K562 (cell line): Measurements from ENCODE around the gene GPATCH3. TPM values are rescaled to one million over a fixed set of nuclear protein-coding genes. Genes with fewer than 3 reads are reported as not detected.

ENCODE experiments used
- ATAC-seq: fragments of 200-7000 bp; cut with Tn5 transposase; 3 replicates; pipeline ENCODE4 v1.9.1; 2020; ENCODE audit warnings: moderate library complexity
- BruUV-seq: library from RNA; stranded (reverse); fragments of 400-500 nt; replicated peaks from 2 replicates; lab custom pipeline; 2021; lab: Mats Ljungman, UMichigan
- CTCF ChIA-PET: fragments of 300-600 bp; formaldehyde crosslinking; extraction: SDS; loops from one replicate; lab custom pipeline; 2021; ENCODE audit warnings: low intra/inter-chr PET ratio; lab: Yijun Ruan, JAX
- POLR2A ChIA-PET: fragments of 300-600, 350-650 bp; sonication (Branson Sonifier 250); formaldehyde crosslinking; extraction: SDS; loops from one replicate; lab custom pipeline; 2021; ENCODE audit warnings: antibody characterized with exemption, inconsistent platforms; lab: Yijun Ruan, JAX
- DNase-seq, 4 experiments: peaks; one replicate each; pipeline versions ENCODE4 v3.0.0 to v3.0.0-alpha.2; 2011 to 2018; ENCODE audit warnings: low spot score in 3 of 4, mixed read lengths in 3 of 4; ENCODE audit errors: extremely low read depth in 1 of 4
- FAIRE-seq: peaks from 2 replicates; lab custom pipeline; 2011; peaks lifted over from hg19 to GRCh38; lab: Jason Lieb, UNC
- H2AFZ ChIP-seq: 2 replicates; pipeline ENCODE4 v1.6.0; 2011; ENCODE audit warnings: low read depth, low read length, control low read depth, inconsistent platforms
- H3K27ac ChIP-seq: fragments of 200-600 bp; 3 replicates; pipeline ENCODE4 v1.8.0; 2011; ENCODE audit warnings: low read depth, mild to moderate bottlenecking, control low read depth, inconsistent platforms, low read length, moderate library complexity, mixed read lengths; ENCODE audit errors: extremely low read depth
- H3K27me3 ChIP-seq, 2 experiments: fragments of 300-600 bp in 1 of 2; 2 replicates in 1 of 2; 3 replicates in 1 of 2; pipeline versions ENCODE4 v1.6.0 to v1.8.0; 2011; ENCODE audit warnings: inconsistent platforms in 2 of 2, low read length in 2 of 2, mild to moderate bottlenecking in 1 of 2, mixed read lengths in 1 of 2, moderate library complexity in 1 of 2; ENCODE audit not compliant: control insufficient read depth in 2 of 2, insufficient read depth in 2 of 2
- H3K36me3 ChIP-seq: fragments of 300-600 bp; 3 replicates; pipeline ENCODE4 v1.8.0; 2011; ENCODE audit warnings: mild to moderate bottlenecking, low read length, inconsistent platforms; ENCODE audit not compliant: control insufficient read depth, insufficient read depth
- H3K4me1 ChIP-seq, 2 experiments: fragments of 200-600 bp in 1 of 2; replicated peaks in 1 of 2; 2 replicates in 1 of 2; 3 replicates in 1 of 2; pipeline versions ENCODE4 v1.5.1 to v1.8.0; 2011; ENCODE audit warnings: inconsistent platforms in 2 of 2, low read length in 2 of 2, mild to moderate bottlenecking in 1 of 2, mixed read lengths in 1 of 2, moderate library complexity in 1 of 2; ENCODE audit not compliant: control insufficient read depth in 2 of 2, insufficient read depth in 2 of 2
- H3K4me2 ChIP-seq: 2 replicates; pipeline ENCODE4 v1.6.1; 2011; ENCODE audit warnings: low read length, control low read depth, inconsistent platforms, mixed read lengths; ENCODE audit not compliant: insufficient read depth
- H3K4me3 ChIP-seq: fragments of 200-600 bp; sonication (generic), shearing (Covaris generic); 2 replicates; pipeline ENCODE4 v1.5.1; 2016; ENCODE audit warnings: control low read depth, inconsistent platforms
- H3K79me2 ChIP-seq: fragments of 200-600 bp; 3 replicates; pipeline ENCODE4 v1.8.0; 2011; ENCODE audit warnings: low read length, inconsistent platforms; ENCODE audit not compliant: control insufficient read depth, insufficient read depth
- H3K9ac ChIP-seq, 2 experiments: 2 replicates each; pipeline versions ENCODE4 v1.6.0 to v1.6.1; 2011; ENCODE audit warnings: low read depth in 2 of 2, low read length in 2 of 2, control low read depth in 1 of 2, inconsistent platforms in 1 of 2, mild to moderate bottlenecking in 1 of 2, mixed read lengths in 1 of 2; ENCODE audit not compliant: insufficient read depth in 1 of 2
- H3K9me1 ChIP-seq: one replicate; pipeline ENCODE4 v1.6.0; 2011; ENCODE audit warnings: inconsistent platforms, mild to moderate bottlenecking, low read length, moderate library complexity; ENCODE audit not compliant: control insufficient read depth, insufficient read depth
- H3K9me3 ChIP-seq: replicated peaks from 2 replicates; pipeline ENCODE4 v1.5.1; 2011; ENCODE audit warnings: low read depth, low read length, inconsistent platforms; ENCODE audit not compliant: control insufficient read depth, insufficient read depth
- H4K20me1 ChIP-seq: replicated peaks from 2 replicates; pipeline ENCODE4 v1.6.1; 2011; ENCODE audit warnings: low read length, inconsistent platforms, mixed read lengths; ENCODE audit not compliant: control insufficient read depth, insufficient read depth
- CBX1 ChIP-seq: sonication (generic); IDR thresholded peaks from 2 replicates; pipeline ENCODE4 v1.6.1; 2016; ENCODE audit warnings: antibody characterized with exemption, low read depth, mild to moderate bottlenecking
- DACH1 ChIP-seq: fragments of 450-650 bp; IDR thresholded peaks from 2 replicates; pipeline ENCODE4 v1.6.1; 2018; ENCODE audit not compliant: partially characterized antibody
- E2F8 ChIP-seq: fragments of 450-650 bp; IDR thresholded peaks from 2 replicates; pipeline ENCODE4 v1.7.1; 2018; ENCODE audit warnings: mild to moderate bottlenecking, low read depth; ENCODE audit not compliant: partially characterized antibody
- FOXK2 ChIP-seq, 2 experiments: fragments of 450-650 bp; IDR thresholded peaks in 1 of 2; conservative IDR thresholded peaks in 1 of 2; 2 replicates each; pipeline ENCODE4 v1.6.1; 2016; ENCODE audit warnings: low read depth in 2 of 2, mild to moderate bottlenecking in 1 of 2
- L3MBTL2 ChIP-seq: fragments of 450-650 bp; IDR thresholded peaks from 2 replicates; pipeline ENCODE4 v1.6.1; 2016; ENCODE audit warnings: mild to moderate bottlenecking, moderate library complexity
- NEUROD1 ChIP-seq: fragments of 150-350 bp; IDR thresholded peaks from 2 replicates; pipeline ENCODE4 v1.6.1; 2014; ENCODE audit warnings: borderline replicate concordance, low read length, low read depth; ENCODE audit not compliant: partially characterized antibody
- NFYB ChIP-seq: IDR thresholded peaks from 2 replicates; pipeline ENCODE4 v1.6.1; 2011; ENCODE audit warnings: mild to moderate bottlenecking, moderate library complexity; ENCODE audit not compliant: insufficient read length; ENCODE audit errors: extremely low read depth
- NR2C2 ChIP-seq, 2 experiments: fragments of 200-800 bp in 1 of 2; sonication (Bioruptor generic) in 1 of 2; sonication (generic) in 1 of 2; formaldehyde crosslinking in 1 of 2; IDR thresholded peaks; 2 replicates each; pipeline versions ENCODE4 v1.6.1 to v1.8.0; 2016 to 2022; ENCODE audit warnings: mild to moderate bottlenecking in 1 of 2, missing compliant biosample characterization in 1 of 2, missing genetic modification characterization in 1 of 2, missing genetic modification reagents in 1 of 2
- PHTF2 ChIP-seq: fragments of 250-450 bp; sonication (Bioruptor Pico); IDR thresholded peaks from 2 replicates; pipeline ENCODE4 v1.5.0; 2021; ENCODE audit warnings: mild to moderate bottlenecking
- SRSF3 ChIP-seq: fragments of 200-400 bp; formaldehyde crosslinking; IDR thresholded peaks from 2 replicates; pipeline ENCODE4 v1.6.1; 2016; ENCODE audit warnings: mild to moderate bottlenecking, low read length, moderate library complexity; ENCODE audit not compliant: insufficient read depth
- ZNF431 ChIP-seq: sonication (generic); formaldehyde crosslinking; IDR thresholded peaks from 2 replicates; pipeline ENCODE4 v1.8.0; 2022; ENCODE audit warnings: mild to moderate bottlenecking, missing genetic modification reagents
- ZNF507 ChIP-seq: conservative IDR thresholded peaks from 2 replicates; pipeline ENCODE4 v1.6.1; 2017; ENCODE audit warnings: missing genetic modification characterization, missing compliant biosample characterization
- WGBS: fragments of 100-300 bp; shearing (Covaris generic); methylation state at CpG from one replicate; pipeline ENCODE4 v1.1.6; 2016; ENCODE audit warnings: low coverage, mixed read lengths; ENCODE audit not compliant: insufficient coverage; ENCODE audit errors: missing lambda C conversion rate; 5-methylcytosine and 5-hydroxymethylcytosine counted together
- in situ Hi-C: fragments of 300-500 bp; cut with MboI; formaldehyde crosslinking; loops from 4 replicates; pipeline ENCODE4 v1.15.0; 2018; ENCODE audit warnings: inconsistent platforms, mixed read lengths
- intact Hi-C: fragments of 100-400 bp; cut with micrococcal nuclease; formaldehyde crosslinking; loops from 2 replicates; pipeline ENCODE4 v1.14.2; 2022
- polyA plus RNA-seq, 8 experiments: library from polyadenylated mRNA; depleted of rRNA in 4 of 8; stranded (reverse) in 5 of 8; unstranded in 3 of 8; fragments of >200 nt; fragmentation: Nextera tagmentation in 2 of 8; fragmentation: Illumina TruSeq in 1 of 8; extraction: Ambion mirVana in 2 of 8; extraction: Trizol in 1 of 8; gene quantifications; 2 replicates each; pipeline versions ENCODE4 v1.2.1 to v1.2.3, GENCODE V29; 2011 to 2014; ENCODE audit warnings: inconsistent platforms in 1 of 8, missing spikeins in 1 of 8
- total RNA-seq, 7 experiments: library from RNA; depleted of rRNA in 6 of 7; stranded (reverse); fragments of >200 nt in 6 of 7; fragmentation: Illumina TruSeq in 2 of 7; extraction: Trizol in 2 of 7; gene quantifications; 2 replicates each; pipeline versions ENCODE4 v1.2.1 to v1.2.3, GENCODE V29; 2011 to 2021; ENCODE audit warnings: low replicate concordance in 1 of 7
- TF ChIP-seq, protein P1 (sequence below): sonication (generic); formaldehyde crosslinking; IDR thresholded peaks from 2 replicates; pipeline ENCODE4 v1.8.1; 2023; ENCODE audit warnings: mild to moderate bottlenecking, missing genetic modification reagents

GPATCH3 gene
- total and polyA plus RNA-seq, 9 of the 15 experiments (the other 6 are each of a cell fraction or from before 2014, with no cell fraction given): 1.6 to 23.0 (median 13.3) TPM

DNA sequence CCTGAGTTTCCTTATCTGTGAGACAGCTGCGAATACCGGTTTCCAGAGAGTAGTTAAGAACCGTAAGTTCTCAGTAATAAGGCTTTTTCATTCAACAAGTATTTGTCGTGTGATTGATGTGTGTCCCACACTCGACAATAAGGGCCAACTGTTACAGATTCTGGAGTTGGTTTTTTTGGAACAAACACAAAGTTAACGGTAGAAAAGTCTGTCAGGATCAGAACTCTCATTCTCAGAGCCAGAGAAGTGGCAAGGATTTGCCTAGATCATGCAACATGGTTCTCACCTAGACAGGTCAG, 22.1 kb upstream of the GPATCH3 start (continued):
- TF ChIP-seq NR2C2 (CRISPR knock-in tag; IDR thresholded peaks at IDR 0.05): no peak
- 0 out of 2 replicates have a peak, but pooled peaks have one; percentile 1 for TF ChIP-seq NR2C2 (tag; IDR thresholded peaks at IDR 0.05)
- TF ChIP-seq DACH1: no peak

DNA sequence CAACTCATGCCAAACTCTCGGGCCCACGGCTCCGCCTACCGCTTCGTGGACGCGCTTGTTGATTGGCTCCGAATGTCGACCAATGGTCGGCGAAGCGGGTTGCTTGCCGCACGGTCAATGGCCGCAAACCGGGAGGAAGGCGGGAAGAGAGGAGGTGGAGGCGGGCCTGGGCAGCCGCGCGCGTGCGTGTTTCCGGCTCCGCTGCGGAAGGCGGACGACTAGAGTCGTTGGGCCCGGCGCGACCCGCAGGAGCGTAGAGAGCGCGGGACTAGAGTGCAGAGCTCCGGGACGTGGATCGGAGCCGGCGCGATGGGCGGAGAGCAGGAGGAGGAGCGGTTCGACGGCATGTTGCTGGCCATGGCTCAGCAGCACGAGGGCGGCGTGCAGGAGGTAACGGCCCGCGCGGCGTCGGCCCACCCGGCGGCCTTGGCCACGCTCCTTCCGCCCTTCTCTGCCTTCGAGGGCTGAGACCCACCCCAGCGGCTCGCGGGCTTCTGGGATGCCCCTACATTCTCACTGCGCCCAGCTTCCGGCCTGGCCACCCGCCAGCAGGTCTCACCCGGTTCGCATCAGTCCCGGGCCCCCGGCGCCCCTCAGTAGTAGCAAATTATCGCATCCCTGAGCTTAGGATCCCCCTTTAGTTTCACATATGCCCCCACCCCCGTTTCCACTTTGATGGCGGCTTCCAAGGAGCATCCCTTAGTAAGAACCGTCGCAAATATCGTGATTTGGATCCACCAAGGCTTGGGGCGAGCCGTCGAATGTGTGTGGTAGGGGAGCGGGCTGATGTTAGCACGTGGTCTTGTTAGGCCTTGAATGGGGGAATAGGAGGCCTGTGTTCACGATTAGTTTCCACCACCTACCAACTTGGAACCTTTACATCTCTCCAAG, 21.5 kb upstream of the GPATCH3 start, which contains the start of gene NUDC:
TSS of gene NUDC (plus strand) at position 204 of the 891 bp plus-strand sequence. CDS start at position 310, 106 bp downstream.
- peak within 1 kb of the TSS; percentile 97 for H3K4me2 ChIP-seq
- peaks cover 42% of the 10 kb centered on the region for H3K36me3 ChIP-seq
- FAIRE-seq (peak; percentile 97), ATAC-seq (peak; percentile 99), DNase-seq (peak; percentile 97 to 100 (median 98))
- POLR2A ChIA-PET: interaction anchor here (0.6 to 2.0 kb wide), 3 partner anchors 9 to 413 kb away, joined by 3 to 11 read pairs (median 5); partner anchors contain the start of gene GPATCH3
- peak within 1 kb of the TSS; percentile 98 for H2AFZ ChIP-seq
- H4K20me1 ChIP-seq: peaks cover 12% of the 10 kb centered on the region
- under 1% methylated on average over 79 of the region's 83 CpGs for WGBS
- no peaks in the 10 kb centered on the region for H3K9me1 ChIP-seq
- H3K79me2 ChIP-seq: peaks cover 47% of the 10 kb centered on the region
- H3K4me3 ChIP-seq: peak within 1 kb of the TSS; percentile 79
- peak within 1 kb of the TSS; percentile 92 to 99 for H3K9ac ChIP-seq
- peaks cover 18% of the 10 kb centered on the region in 2 experiments; a peak in 4 of 5 replicates for H3K4me1 ChIP-seq
- BruUV-seq: no TSS peak
- in situ Hi-C loops: no loop called here
- no peaks in the 10 kb centered on the region; a peak in 1 of 5 replicates for H3K27me3 ChIP-seq
- peak within 1 kb of the TSS; percentile 92 for H3K27ac ChIP-seq
- no peaks in the 10 kb centered on the region for H3K9me3 ChIP-seq
- CTCF ChIA-PET: interaction anchor here (0.6 kb wide), 1 partner anchor 94 kb away, joined by 4 read pairs; no protein-coding TSS in a partner anchor
- intact Hi-C loops: no loop called here
- TF ChIP-seq SRSF3 (no peak), PHTF2 (no peak; the same call in 1 of the 2 replicates), NEUROD1 (peak; percentile 82), L3MBTL2 (peak; percentile 95), ZNF431 (peak; percentile 79), NFYB (peak; percentile 87), E2F8 (peak; percentile 82), CBX1 (peak; percentile 53; the same call in 1 of the 2 replicates), FOXK2 (conservative IDR thresholded peaks at IDR 0.05 in 1 of 2, IDR thresholded peaks at IDR 0.05 in 1 of 2; ENCODE audit: low read depth in 2 of 2) (peak; percentile 88 to 92; a peak in 3 of 4 replicates), ZNF507 (no peak)
- TF ChIP-seq, protein P1, sequence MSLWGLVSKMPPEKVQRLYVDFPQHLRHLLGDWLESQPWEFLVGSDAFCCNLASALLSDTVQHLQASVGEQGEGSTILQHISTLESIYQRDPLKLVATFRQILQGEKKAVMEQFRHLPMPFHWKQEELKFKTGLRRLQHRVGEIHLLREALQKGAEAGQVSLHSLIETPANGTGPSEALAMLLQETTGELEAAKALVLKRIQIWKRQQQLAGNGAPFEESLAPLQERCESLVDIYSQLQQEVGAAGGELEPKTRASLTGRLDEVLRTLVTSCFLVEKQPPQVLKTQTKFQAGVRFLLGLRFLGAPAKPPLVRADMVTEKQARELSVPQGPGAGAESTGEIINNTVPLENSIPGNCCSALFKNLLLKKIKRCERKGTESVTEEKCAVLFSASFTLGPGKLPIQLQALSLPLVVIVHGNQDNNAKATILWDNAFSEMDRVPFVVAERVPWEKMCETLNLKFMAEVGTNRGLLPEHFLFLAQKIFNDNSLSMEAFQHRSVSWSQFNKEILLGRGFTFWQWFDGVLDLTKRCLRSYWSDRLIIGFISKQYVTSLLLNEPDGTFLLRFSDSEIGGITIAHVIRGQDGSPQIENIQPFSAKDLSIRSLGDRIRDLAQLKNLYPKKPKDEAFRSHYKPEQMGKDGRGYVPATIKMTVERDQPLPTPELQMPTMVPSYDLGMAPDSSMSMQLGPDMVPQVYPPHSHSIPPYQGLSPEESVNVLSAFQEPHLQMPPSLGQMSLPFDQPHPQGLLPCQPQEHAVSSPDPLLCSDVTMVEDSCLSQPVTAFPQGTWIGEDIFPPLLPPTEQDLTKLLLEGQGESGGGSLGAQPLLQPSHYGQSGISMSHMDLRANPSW: 0 out of 2 replicates have a peak, but pooled peaks have one; percentile 32
